HAP-1 (cell line): ENCODE results near the gene ZSWIM6.

Experiments used
- DNase-seq, 2 experiments: peaks; one replicate each; pipeline ENCODE4 v3.0.0-alpha.2; 2016 to 2020; ENCODE audit warnings: low spot score in 2 of 2
- H3K27me3 ChIP-seq: fragments of 250-450 bp; sonication (Bioruptor Pico); 2 replicates; pipeline ENCODE4 v1.5.1; 2020; ENCODE audit warnings: low read depth, mild to moderate bottlenecking, moderate library complexity
- H3K36me3 ChIP-seq: fragments of 250-450 bp; sonication (Bioruptor Pico); replicated peaks from 2 replicates; pipeline ENCODE4 v1.5.1; 2020; ENCODE audit warnings: mild to moderate bottlenecking
- H3K4me1 ChIP-seq: fragments of 250-450 bp; sonication (Bioruptor Pico); 2 replicates; pipeline ENCODE4 v1.5.1; 2020; ENCODE audit warnings: mild to moderate bottlenecking
- H3K4me3 ChIP-seq: fragments of 250-450 bp; sonication (Bioruptor Pico); 2 replicates; pipeline ENCODE4 v1.5.1; 2020; ENCODE audit warnings: mild to moderate bottlenecking, moderate library complexity
- H3K9me3 ChIP-seq: fragments of 250-450 bp; sonication (Bioruptor Pico); 2 replicates; pipeline ENCODE4 v1.5.1; 2020; ENCODE audit warnings: mild to moderate bottlenecking, moderate library complexity
- in situ Hi-C: fragments of 300-500 bp; cut with MboI; formaldehyde crosslinking; loops from 3 replicates; pipeline ENCODE4 v1.14.3; 2020; ENCODE audit warnings: low sequenced_read_pairs, inconsistent platforms, mixed read lengths

Gene ZSWIM6

GRCh38 chr5:61472172-61472958 lies 140.3 kb downstream of the ZSWIM6 start:
- peaks cover 5% of the 10 kb centered on the region for H3K4me1 ChIP-seq
- no peaks in the 10 kb centered on the region for H3K27me3 ChIP-seq
- H3K36me3 ChIP-seq, result no peaks in the 10 kb centered on the region
- DNase-seq, result no peak
- in situ Hi-C loops, result no loop called here
- no peak overlapping the region for H3K4me3 ChIP-seq
- H3K9me3 ChIP-seq, result no peaks in the 10 kb centered on the region

DNA sequence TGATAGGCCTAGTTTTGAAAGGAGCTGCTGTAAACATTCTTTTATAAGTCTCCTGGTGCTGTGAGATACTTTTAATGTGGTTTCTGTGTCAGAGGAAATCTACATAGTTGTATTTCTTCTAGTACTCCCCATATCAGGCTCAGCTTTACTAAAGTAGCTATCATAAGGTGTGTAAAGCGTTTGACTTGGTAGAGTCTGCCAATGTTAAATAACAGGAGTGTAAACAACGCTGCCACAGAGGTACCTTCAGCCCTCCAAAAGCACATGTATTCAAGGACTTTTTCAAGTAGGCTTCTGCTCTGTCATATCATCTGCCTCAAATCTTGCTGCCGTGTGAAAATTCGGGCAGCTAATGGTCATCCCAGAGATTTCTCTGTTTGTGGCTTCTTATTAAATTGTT lies 142.7 kb downstream of the ZSWIM6 start:
- Histone ChIP-seq H3K4me1 (no peaks in the 10 kb centered on the region), H3K27me3 (no peaks in the 10 kb centered on the region), H3K36me3 (no peaks in the 10 kb centered on the region), H3K4me3 (no peak overlapping the region), H3K9me3 (no peaks in the 10 kb centered on the region)
- in situ Hi-C loops, result no loop called here
- DNase-seq, result no peak

DNA sequence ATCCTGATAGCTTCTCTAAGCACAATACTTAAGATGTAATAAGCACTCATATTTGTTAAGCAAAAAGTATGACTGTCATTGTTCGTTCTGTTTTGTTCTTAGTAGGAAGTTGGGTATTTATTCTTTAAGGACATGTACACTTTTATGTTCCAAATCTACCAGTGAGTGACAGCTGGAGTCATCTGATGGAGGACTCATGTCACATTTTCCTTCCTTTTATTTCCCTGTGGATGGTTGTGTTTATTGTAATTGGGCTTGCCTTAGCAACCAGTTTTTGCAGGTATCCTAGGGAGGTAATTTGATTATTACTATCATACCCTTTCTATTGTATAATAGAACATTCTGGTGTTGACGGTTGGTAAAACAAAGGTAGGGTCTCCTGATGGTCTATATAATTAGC lies 145.7 kb downstream of the ZSWIM6 start:
- H3K27me3 ChIP-seq, result no peaks in the 10 kb centered on the region
- in situ Hi-C loops, result no loop called here
- no peak for DNase-seq

GRCh38 chr5:61479850-61480614 lies 148.0 kb downstream of the ZSWIM6 start:
- no peaks in the 10 kb centered on the region for H3K4me1 ChIP-seq
- no peaks in the 10 kb centered on the region for H3K36me3 ChIP-seq
- in situ Hi-C loops, result no loop called here
- H3K27me3 ChIP-seq, result no peaks in the 10 kb centered on the region
- no peak for DNase-seq
- H3K4me3 ChIP-seq, result no peak overlapping the region
- no peaks in the 10 kb centered on the region for H3K9me3 ChIP-seq

More for the DNA sequence above, 145.7 kb downstream of the ZSWIM6 start:
- Histone ChIP-seq H3K4me1 (no peaks in the 10 kb centered on the region), H3K9me3 (no peaks in the 10 kb centered on the region), H3K36me3 (no peaks in the 10 kb centered on the region), H3K4me3 (no peak overlapping the region)

GRCh38 chr5:61482980-61483379 lies 150.9 kb downstream of the ZSWIM6 start:
- H3K4me3 ChIP-seq, result no peak overlapping the region
- H3K27me3 ChIP-seq, result no peaks in the 10 kb centered on the region
- in situ Hi-C loops, result no loop called here
- H3K9me3 ChIP-seq, result no peaks in the 10 kb centered on the region
- DNase-seq, result no peak
- H3K36me3 ChIP-seq, result no peaks in the 10 kb centered on the region
- H3K4me1 ChIP-seq, result no peaks in the 10 kb centered on the region

DNA sequence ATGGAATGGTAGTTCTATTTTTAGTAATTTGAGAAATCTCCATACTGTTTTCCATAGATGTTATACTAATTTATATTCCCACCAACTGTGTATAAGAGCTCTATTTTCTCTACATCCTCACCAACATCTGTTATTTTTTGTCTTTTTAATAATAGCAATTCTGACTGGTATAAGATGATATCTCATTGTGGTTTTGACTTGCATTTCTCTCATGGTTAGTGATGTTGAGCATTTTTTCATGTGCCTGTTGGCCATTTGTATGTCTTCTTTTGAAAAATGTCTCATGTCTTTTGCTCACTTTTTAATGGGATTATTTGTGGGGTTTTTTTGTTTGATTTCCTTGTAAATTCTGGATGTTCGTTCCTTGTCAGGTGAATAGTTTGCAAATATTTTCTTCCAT lies 154.4 kb downstream of the ZSWIM6 start:
- H3K4me1 ChIP-seq, result no peaks in the 10 kb centered on the region
- in situ Hi-C loops, result no loop called here
- DNase-seq, result no peak
- no peaks in the 10 kb centered on the region for H3K27me3 ChIP-seq
- no peaks in the 10 kb centered on the region for H3K9me3 ChIP-seq
- no peaks in the 10 kb centered on the region for H3K36me3 ChIP-seq
- no peak overlapping the region for H3K4me3 ChIP-seq

GRCh38 chr5:61489574-61489973 lies 157.5 kb downstream of the ZSWIM6 start:
- no peaks in the 10 kb centered on the region for H3K4me1 ChIP-seq
- no peaks in the 10 kb centered on the region for H3K36me3 ChIP-seq
- no peaks in the 10 kb centered on the region for H3K9me3 ChIP-seq
- in situ Hi-C loops, result no loop called here
- H3K27me3 ChIP-seq, result no peaks in the 10 kb centered on the region
- H3K4me3 ChIP-seq, result no peak overlapping the region
- no peak for DNase-seq

- Histone ChIP-seq H3K9me3 (no peaks in the 10 kb centered on the region), H3K27me3 (no peaks in the 10 kb centered on the region), H3K36me3 (no peaks in the 10 kb centered on the region), H3K4me1 (peaks cover 12% of the 10 kb centered on the region), H3K4me3 (no peak overlapping the region)
- in situ Hi-C loops, result no loop called here
- no peak for DNase-seq
Observed at GRCh38 chr5:61491861-61492260, 159.8 kb downstream of the ZSWIM6 start.

DNA sequence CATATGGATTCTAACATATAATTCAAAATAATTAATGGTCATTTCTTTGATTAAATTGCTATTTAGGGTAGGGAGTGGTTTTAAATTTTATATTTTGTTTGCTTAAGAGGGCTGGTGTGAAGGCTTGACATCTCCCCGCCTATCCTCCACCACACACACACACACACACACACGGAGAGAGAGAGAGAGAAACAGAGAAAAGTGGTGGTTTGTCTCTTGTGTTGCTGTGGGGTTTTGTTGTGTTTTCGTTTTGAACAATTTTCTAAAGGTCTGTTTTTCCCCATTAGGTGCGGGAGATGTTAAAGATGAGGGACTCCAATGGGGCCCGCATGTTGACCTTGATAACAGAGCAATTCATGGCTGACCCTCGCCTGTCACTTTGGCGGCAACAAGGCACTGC lies 161.9 kb downstream of the ZSWIM6 start:
- in situ Hi-C loops, result no loop called here
- Histone ChIP-seq H3K27me3 (no peaks in the 10 kb centered on the region), H3K4me3 (no peak overlapping the region), H3K36me3 (no peaks in the 10 kb centered on the region), H3K4me1 (peaks cover 20% of the 10 kb centered on the region), H3K9me3 (no peaks in the 10 kb centered on the region)
- no peak for DNase-seq

DNA sequence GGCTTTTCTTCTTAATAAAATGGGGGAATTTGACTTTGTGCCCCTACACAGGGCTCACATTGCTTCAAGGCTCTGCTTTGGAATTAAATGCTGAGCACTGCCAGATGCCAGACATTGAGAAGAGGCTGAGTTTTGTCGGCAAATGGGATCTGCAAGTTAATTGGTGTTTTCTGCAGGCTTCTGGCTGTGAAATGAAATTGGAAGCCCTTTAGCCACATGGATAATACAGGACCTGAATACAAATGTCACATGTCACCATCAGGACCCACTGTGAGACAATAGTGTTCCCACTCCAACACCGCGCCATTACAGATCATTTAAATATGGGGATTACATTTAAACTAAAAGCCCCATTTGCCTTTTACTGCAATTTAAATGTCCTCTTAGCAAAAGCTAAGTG lies 164.4 kb downstream of the ZSWIM6 start:
- Histone ChIP-seq H3K4me1 (peaks cover 20% of the 10 kb centered on the region), H3K4me3 (no peak overlapping the region), H3K9me3 (no peaks in the 10 kb centered on the region), H3K27me3 (no peaks in the 10 kb centered on the region), H3K36me3 (no peaks in the 10 kb centered on the region)
- peak; percentile 50 to 52 for DNase-seq
- in situ Hi-C loops, result no loop called here

- DNase-seq, result peak in 1 of 2 experiments; percentile 16
- in situ Hi-C loops, result no loop called here
- Histone ChIP-seq H3K4me1 (peaks cover 20% of the 10 kb centered on the region), H3K4me3 (no peak overlapping the region), H3K9me3 (no peaks in the 10 kb centered on the region), H3K36me3 (no peaks in the 10 kb centered on the region), H3K27me3 (no peaks in the 10 kb centered on the region)
Observed at GRCh38 chr5:61496860-61497259, 164.8 kb downstream of the ZSWIM6 start.

- H3K4me1 ChIP-seq, result peaks cover 20% of the 10 kb centered on the region
- H3K27me3 ChIP-seq, result no peaks in the 10 kb centered on the region
- H3K4me3 ChIP-seq, result no peak overlapping the region
- in situ Hi-C loops, result no loop called here
- no peak for DNase-seq
- no peaks in the 10 kb centered on the region for H3K9me3 ChIP-seq
- no peaks in the 10 kb centered on the region for H3K36me3 ChIP-seq
Observed at GRCh38 chr5:61498121-61498520, 166.1 kb downstream of the ZSWIM6 start.

GRCh38 chr5:61501971-61502370 lies 169.9 kb downstream of the ZSWIM6 start:
- Histone ChIP-seq H3K27me3 (no peaks in the 10 kb centered on the region), H3K36me3 (no peaks in the 10 kb centered on the region), H3K4me3 (no peak overlapping the region), H3K9me3 (no peaks in the 10 kb centered on the region), H3K4me1 (peaks cover 7% of the 10 kb centered on the region)
- DNase-seq, result no peak
- in situ Hi-C loops, result no loop called here

GRCh38 chr5:61504143-61504770 lies 172.2 kb downstream of the ZSWIM6 start:
- no peaks in the 10 kb centered on the region for H3K27me3 ChIP-seq
- H3K4me1 ChIP-seq, result no peaks in the 10 kb centered on the region
- no peaks in the 10 kb centered on the region for H3K9me3 ChIP-seq
- no peaks in the 10 kb centered on the region for H3K36me3 ChIP-seq
- DNase-seq, result no peak
- H3K4me3 ChIP-seq, result no peak overlapping the region
- in situ Hi-C loops, result no loop called here
